RPMI7951 (cell line): Measurements from ENCODE around the gene FKBP2. TPM values are rescaled to one million over a fixed set of nuclear protein-coding genes. Genes with fewer than 3 reads are reported as not detected.
"Not testable (repeated sequence)": the region's sequence is repeated elsewhere in the genome, so short reads cannot be mapped to it uniquely, and the experiment has no call there.

Source experiments
- DNase-seq: peaks from one replicate; pipeline ENCODE4 v3.0.0-alpha.2; 2012; ENCODE audit warnings: low read depth
- total RNA-seq: library from RNA; depleted of rRNA; stranded (reverse); fragments of >200 nt; shearing (Covaris generic); gene quantifications from 2 replicates; pipeline ENCODE4 v1.2.3, GENCODE V29; 2014

The FKBP2 gene
- total RNA-seq, 1 experiment from 2014 or later, result 76.3 TPM

DNA sequence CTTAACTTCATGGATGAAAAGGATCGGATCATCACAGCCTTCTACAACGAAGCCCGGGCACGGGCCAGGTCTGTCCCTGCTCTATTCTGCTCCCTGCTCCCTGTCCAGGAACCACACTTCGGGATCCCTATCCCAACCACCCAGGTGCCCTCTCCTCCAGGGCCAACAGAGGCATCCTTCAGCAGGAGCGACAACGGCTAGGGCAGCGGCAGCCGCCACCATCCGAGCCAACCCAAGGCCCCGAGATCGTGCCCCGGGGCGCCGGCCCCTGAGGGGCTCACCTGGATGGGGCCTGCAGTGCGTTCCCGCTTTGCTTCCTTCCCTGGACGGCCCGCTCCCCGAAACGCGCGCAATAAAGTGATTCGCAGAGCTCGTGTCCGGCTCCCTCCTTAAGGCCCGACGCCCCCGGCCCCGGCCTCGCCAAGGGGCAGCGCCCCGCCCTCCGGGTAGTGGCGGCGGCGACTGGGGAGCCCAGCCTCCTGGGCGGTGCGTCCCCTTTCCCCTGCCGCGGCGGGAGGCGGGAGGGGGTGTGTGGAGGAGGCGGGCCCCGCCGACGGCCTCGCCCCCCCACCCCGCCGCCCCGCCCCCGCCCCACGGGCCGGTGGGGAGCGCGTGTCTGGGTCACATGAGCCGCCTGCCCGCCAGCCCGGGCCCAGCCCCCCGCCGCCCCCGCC lies 6.8 kb upstream of the FKBP2 start, which contains the start of gene VEGFB:
VEGFB (plus strand) TSS at position 672 of the 674 bp plus-strand sequence. CDS start 250 bp downstream, outside the sequence.
- peak; percentile 71 for DNase-seq

DNA sequence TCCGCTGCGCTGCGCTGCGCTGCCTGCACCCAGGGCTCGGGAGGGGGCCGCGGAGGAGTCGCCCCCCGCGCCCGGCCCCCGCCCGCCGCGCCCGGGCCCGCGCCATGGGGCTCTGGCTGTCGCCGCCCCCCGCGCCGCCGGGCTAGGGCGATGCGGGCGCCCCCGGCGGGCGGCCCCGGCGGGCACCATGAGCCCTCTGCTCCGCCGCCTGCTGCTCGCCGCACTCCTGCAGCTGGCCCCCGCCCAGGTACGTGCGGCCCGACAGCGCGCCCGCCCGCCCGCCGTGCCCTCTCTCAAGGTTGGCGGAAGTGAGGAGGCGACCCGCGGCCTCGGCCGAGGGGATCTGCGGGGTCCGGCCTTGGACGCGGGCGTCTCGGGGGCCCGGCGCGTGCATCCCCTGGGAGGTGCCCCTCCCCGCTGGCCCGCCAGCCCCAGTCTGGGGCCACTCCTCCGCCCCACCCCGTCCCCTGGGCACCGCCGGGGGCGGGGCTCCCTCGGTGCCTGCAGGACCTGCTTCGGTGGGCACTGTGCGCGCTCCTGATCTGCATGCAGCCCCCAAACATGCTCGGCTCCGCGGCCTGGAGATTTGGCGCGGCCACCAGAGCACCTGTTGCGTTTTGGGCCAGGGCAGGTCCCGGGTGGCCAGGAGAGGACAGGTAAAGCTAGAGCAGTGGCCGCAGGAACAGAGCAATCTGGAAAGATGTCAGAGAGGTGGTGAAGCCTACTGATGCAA lies 6.1 kb upstream of the FKBP2 start:
- peak; percentile 39 for DNase-seq

DNA sequence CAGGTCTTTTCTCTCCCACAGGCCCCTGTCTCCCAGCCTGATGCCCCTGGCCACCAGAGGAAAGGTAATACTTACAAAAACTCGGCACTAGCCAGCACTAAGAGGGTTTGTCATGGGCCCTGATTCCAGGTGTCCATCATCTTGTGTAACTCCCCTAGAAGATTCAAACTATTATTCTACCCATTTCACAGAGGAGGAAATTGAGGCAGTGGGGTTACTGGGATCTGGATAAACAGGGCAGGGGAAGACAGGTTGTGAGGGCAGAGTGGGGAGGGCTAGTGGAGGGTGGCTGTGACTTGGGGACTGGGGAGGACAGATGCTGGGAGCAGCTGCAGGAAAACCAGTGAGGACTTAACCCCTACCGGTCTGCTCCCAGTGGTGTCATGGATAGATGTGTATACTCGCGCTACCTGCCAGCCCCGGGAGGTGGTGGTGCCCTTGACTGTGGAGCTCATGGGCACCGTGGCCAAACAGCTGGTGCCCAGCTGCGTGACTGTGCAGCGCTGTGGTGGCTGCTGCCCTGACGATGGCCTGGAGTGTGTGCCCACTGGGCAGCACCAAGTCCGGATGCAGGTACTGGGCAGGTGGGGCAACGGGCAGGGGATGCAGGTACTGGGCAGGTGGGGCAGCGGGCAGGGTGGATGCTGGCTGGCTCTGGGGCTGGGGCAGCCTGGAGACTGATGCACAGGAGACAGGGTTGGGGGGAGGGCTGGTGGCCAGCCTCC lies 5.3 kb upstream of the FKBP2 start:
- DNase-seq, result no peak

DNA sequence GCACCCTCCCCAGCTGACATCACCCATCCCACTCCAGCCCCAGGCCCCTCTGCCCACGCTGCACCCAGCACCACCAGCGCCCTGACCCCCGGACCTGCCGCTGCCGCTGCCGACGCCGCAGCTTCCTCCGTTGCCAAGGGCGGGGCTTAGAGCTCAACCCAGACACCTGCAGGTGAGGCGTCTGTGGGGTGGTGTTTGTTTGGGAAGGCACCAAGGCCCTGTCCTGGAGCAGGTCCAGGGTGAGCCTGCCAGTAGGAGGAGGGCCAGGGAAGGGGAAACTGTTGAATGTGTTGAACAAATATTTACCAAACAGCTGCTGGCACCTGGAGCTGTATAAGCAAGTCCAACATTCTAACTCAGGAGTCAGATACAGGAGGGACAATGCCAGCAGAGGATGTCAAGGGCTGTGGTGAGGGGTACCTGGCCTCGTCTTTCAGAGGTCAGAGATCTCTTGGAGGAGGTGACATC lies 3.4 kb upstream of the FKBP2 start:
- no peak for DNase-seq

DNA sequence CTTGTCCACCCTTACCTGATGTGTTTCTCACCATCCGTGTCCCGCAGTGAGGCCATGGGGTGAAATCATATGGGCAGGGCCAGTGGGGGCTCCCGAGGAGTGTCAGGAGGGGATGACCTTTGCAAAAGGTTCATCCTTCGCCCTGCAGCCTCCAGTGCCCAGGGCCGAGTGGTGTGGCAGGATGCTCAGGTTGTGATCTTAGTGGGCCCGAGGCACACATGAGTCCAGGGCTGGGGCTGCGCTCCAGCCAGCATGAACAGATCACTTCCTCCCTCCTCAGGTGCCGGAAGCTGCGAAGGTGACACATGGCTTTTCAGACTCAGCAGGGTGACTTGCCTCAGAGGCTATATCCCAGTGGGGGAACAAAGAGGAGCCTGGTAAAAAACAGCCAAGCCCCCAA lies 2.8 kb upstream of the FKBP2 start:
- DNase-seq, result no peak

DNA sequence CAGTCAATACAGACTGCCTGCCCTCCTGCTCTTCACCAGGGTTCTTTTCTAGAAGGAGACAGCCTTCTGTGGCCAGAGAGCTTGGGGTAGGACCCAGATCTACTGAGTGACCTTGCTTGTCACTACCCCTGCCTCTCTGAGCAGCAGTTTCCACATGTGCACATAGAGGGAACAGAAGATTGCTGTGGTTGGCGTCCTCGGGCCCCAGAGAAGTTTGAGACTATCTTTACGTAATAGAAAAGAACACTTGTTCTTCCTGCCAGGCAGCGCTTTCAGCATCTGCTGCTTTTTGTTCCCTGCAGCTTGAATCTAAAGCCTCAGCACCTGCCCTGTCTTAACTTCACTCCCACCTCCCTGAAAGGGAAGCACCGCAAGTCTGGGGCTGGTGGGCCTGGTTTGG lies 1.9 kb upstream of the FKBP2 start:
- no peak for DNase-seq

DNA sequence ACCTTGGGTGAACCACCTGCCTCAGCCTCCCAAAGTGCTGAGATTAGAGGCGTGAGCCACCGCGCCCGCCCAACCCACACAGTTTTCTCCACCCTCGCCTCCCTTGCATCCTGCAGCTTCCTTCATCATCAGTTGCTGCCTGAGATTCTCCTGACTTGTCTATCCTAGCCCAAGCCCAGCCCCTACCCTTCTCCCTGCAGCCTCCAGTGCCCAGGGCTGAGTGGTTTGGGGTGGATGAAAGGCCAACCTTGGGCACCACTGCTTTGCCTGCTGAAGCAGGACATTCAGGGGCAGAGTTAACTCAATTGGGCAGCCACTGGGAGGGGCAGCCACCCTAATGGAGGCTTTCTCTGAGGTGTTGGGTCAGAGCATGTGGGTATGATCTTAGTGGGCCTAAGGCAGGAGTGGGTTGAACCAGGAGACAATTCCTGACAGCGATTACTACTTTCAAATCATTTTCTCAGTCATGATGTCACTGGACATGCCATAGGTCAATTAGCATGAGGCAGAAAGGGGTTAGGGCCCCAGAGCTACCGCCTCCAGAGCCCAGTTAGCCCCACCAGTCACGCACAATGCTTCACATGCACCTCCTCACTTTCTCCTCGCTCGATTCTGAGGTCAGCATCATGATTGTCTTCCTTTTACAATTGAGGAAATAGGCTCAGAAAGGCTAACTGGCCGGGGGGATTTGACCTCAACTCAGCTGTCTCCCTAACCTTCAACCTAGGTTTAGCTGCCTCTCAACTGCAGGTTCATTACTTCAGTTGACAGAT lies 1.0 kb upstream of the FKBP2 start:
- DNase-seq, result no peak

DNA sequence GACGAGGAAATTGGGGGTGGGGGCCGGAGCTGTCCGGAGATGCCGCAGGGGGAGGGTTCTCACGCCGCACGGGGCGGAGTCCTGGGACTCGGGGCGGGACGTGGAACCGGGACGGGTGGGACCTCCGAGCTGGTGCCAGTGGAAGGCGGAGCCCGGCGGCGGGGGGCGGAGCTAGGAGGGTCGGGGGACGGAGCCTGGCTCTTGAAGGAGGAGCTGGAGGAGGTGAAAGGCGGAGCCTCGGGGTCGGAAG lies 271 bp downstream of the FKBP2 start:
- DNase-seq, result peak; percentile 97

DNA sequence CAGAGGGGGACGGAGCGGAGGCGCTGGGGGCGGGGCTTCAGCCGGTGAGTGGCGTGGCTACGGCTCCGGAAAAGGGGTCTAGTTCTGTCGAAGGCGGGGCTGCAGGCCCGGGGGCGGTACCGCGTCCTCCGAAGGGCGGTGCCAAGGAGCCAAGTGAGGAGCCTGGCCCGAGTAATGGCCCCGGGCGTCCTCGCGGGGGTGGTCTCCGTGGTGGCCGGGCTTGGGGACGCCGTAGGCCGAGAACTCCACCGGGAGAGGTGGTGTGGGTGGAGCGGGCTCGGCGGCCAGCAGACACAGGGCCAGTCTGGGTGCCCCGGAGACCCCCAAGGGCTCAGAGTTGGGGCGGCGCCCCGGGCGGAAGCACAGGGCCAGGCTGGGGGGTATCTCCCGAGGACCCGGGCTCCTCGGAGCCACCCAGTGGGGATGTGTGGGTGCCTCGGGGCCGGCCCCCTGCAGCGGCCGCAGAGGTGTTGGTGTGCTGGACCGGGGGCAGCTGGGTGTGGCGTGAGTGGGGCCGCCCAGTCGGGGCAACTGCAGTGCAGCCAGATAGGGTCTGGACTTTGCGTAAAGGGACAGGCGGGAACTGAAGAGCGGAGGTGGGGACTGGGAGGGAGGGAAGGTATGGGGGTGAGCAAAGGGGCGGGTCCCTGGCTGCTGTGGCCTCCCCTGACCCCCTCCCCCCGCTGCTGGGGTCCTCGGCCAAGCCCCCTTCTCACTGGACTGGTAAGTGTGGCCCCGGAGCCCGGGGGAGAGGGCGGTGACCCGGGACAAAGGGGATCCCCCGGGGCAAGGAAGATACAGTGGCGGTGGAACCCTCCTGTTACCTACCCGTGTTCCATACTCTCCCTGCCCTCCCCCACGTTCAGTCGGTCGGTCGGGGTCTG lies 838 bp downstream of the FKBP2 start:
- DNase-seq, result peak; percentile 68

DNA sequence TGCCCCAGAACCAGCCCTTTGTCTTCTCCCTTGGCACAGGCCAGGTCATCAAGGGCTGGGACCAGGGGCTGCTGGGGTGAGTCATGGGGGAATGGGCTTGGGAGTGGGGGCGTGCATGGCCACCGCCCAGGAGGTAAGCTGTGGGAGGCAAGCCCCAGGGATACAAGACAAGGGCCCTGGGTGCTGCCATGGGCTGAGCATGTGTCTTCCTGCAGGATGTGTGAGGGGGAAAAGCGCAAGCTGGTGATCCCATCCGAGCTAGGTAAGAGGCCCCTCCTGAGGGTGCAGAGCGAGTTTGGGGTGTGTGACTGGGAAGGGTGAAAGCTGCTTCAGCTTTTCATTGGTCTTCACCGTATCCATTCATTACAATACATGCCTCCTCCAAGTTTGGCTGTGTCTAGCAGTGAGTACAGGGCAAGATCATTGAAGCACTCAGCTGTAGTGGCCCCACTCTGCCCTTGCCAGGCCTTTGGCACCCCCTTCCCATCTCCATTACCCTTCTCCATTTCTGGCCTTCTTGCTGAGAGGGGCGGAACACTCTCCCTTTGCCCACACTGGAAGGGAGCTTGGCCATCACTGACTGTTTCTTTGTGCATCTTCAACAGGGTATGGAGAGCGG lies 2.5 kb downstream of the FKBP2 start:
- no peak for DNase-seq

DNA sequence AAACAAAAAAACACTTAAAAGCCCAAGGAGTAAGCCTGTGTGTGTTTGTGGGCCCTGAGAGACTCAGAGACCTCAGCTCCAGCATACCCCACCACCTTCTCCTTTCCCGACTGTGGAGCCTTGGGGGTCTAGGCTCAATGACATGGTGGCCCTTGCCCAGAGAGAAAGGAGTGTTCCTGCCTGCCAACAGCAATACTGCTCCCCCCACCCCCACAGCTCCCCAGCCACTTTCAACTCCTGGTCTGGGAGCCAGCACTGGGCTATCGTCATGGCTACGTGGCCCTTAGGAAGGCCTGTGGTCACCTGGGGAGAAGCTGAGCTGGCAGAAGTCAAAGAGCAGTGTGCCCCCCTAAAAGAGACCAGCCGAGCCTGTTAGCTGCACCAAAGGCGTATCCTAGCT lies 3.2 kb downstream of the FKBP2 start:
- DNase-seq, result no peak

DNA sequence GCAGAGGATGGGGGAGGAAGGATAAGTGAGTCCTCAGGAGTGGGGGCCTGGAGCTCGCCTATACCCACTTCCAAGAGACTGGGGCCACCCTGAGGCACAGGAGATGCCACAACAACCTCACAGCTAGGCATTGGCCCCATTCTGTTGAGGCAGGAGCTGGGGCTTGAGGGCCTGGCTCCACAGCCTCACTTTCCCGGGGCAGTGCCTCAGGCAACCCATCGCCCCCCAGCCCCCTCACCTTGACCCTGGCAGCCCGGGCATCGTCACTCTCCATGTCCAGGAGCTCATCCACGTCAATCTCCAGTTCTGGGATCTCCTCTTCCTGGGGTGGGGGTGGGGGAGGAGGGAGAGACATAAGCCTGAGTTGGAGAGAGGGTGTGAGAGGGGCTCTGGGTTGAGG lies 4.1 kb downstream of the FKBP2 start:
- no peak for DNase-seq

DNA sequence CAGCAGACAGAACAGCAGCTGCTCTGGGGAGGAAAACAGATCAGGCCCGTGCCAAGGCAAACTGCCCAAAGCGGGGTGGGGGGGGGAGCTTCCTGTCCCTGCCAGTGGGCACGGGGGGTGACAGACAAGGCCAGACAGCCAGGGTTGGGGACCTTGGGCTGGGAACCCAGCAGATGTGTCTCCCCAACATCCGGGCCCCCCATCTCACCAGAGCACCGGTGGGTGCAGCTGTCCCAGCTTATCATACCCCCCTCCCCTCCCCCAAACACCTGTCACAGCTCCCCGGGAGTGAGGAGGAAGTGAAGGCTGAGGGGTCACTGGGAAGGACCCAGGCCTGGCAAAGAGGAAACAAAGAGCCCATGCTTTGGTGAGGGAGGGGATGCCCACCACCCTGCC lies 4.5 kb downstream of the FKBP2 start:
- peak; percentile 64 for DNase-seq

DNA sequence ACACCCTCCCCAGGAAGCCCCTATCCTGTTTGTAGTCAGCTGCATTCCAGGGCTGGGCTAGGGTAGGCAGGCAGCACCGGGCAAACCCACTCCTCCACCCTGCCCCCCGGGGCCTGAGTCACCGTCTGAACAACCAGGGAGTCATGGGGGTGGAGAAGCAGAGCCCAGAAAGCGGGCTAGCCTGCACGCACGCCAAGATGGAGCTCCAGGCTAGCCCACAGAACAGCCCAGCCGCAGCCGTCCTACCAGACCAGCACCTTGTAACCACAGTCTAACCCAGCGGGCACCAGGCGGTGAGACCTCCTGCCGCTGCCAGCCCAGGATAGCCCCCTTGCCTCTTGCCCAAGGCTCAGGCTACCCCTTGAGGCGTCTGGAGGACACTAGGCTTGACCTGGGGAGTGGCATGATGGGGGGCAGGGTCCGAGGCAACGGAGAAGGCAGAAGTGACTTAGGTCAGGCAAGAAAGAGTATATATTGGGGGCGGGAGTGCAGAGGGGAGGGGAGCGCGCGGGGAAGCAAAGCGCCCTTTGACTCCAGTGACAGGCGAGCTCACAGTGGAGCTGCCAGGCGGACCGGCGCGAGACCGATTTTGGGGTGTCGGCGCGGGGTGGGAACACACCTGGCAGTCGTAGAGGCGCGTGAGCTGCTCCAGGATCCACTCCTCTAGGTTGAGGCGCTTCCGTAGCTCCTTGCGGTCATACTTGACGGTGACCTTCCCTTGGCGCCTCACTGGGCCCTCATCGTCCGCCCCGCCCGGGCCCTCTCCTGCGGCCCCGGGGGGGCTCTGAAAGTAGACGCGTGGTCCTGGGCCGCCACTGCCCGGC lies 5.1 kb downstream of the FKBP2 start:
- DNase-seq, result peak; percentile 98

DNA sequence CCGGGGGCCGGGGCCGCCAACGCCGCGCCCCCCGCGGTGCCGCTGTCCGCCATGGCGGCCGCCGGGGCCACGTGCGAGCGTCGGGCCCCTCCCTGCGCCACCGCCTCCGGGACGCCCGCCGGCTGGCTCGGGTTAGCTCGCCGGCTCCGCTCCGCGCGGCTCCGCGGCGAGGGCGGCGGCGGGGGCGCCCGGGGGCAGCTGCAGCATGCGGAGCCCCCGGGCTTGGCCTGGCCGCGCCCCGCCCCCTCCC lies 5.7 kb downstream of the FKBP2 start:
- DNase-seq, result not testable (repeated sequence)

DNA sequence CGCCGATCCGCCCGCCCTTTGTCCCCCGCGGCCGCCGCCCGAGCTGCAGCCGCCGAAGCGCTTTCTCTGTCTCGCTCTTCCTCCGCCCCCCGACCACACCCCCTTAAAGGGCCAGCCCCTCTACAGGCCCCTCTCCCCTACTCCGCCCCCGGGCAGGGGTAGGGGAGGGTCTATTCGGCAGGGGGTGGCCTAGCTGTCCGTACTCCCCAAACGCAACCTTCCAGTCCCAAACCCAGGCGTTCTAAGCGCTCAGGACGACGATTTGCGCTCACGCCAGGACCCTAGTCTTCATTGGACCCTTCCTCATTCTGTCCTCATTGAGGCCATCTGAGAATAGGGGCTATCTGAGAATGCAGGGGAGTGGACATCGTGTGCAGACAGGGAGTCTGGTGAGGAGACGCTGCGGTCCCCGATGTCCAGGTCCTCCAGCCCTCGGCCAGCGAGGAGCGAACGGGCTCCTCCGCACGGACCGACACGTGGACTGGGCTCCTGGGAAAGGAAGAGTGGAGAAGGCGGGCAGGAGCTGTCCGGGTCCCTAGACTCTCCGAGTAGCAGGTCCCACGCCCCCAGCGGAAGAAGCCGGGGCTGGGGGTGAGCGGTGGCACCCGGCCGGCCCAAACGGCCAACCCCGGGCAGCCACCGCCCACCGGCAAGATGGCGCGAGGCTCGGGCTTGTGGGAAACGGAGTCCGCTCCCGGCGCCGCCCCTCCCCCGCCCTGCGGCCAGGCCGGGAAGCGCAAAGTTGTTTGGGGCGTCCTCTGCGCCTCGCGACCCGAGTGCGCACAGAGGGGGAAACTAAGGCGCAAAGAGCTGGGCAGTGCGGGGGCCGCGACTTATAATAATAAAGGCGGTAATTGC lies 6.2 kb downstream of the FKBP2 start, which contains the start of gene PPP1R14B:
PPP1R14B (minus strand) TSS at position 73 of the 858 bp plus-strand sequence. CDS start 270 bp downstream, outside the sequence.
- peak; percentile 87 for DNase-seq

DNA sequence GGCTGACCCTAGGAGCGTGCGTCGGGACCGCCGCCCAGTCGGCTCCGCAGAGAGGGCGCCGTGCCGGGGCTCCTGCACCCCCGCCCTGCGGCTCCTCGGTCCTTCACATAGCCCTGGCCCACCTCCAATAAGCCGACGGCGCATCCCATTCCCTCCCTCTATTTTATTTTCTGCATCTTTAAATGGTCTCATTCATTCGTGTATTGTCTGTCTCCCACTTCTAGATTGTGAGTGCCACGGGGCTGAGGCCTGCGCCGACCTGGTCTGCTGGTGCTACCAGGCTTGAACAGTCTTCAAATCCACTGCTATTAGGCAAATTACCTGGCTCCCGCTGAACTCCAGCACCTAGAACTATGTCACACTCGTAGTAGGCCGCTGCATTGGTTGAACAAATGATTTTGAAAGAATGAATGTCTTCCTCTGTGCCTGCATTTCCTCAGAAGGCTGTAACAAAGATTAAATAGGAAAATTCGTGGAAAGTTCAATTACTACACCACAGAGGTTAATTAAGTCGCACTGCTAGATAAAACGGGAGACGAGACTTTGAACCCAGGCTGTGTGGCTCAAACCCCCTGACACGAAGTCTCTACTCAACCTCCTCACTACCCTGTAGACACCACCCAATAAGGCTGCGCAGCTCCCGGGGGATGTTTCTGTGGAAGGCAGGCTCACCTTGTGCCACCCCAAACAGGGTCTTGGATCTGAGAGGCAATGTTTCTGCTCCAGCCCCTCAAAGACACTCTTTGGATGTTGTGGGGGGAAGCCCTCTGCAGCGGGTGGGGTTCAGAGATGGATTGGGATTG lies 7.0 kb downstream of the FKBP2 start:
- DNase-seq, result no peak

DNA sequence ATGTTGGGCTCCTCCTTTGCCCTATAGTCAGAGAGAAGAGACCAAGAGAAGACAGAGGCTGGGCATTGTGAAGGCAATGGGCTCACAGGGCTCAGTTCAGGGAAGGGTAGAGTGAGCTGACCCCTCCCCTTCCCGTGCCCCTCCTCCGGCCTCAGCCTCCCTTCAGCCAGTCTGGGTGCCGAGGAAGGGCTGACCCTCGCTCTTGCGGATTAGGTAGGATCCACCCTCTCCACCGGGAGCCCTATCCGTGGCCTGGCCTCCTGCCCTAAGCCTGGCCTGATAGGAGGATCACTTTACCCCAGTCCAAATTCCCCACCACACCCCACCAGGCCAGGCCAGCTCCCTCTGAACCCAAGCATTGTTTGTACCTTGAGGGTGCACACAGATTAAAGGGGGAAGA lies 7.7 kb downstream of the FKBP2 start:
- DNase-seq, result no peak
